ENCODE data around the gene CASP7. TPM values are rescaled to one million over a fixed set of nuclear protein-coding genes. Genes with fewer than 3 reads are reported as not detected.

CASP7 gene
- total RNA-seq, 6 experiments from 2014 or later, result 16.9 to 20.0 (median 18.9) TPM

GRCh38 chr10:113754768-113755167 is 75.1 kb downstream of the CASP7 start:
- Mint-ChIP-seq H3K4me3 (no peak overlapping the region), H3K36me3 (ENCODE audit: low read depth) (no peaks in the 10 kb centered on the region)

GRCh38 chr10:113756940-113757543 is 77.3 kb downstream of the CASP7 start:
- H3K27me3 Mint-ChIP-seq (ENCODE audit: insufficient read depth), result peaks cover 16% of the 10 kb centered on the region
- no peak for DNase-seq
- TF ChIP-seq CTCF (IDR thresholded peaks at IDR 0.05), result no peak
- H3K4me3 Mint-ChIP-seq, result no peak overlapping the region
- H3K27ac Mint-ChIP-seq, result no peak overlapping the region
- H3K4me1 Mint-ChIP-seq (ENCODE audit: low read depth), result peaks cover 12% of the 10 kb centered on the region
- no peaks in the 10 kb centered on the region for H3K9me3 Mint-ChIP-seq
- no peaks in the 10 kb centered on the region for H3K36me3 Mint-ChIP-seq (ENCODE audit: low read depth)

More at GRCh38 chr10:113754768-113755167, 75.1 kb downstream of the CASP7 start:
- no peak for DNase-seq
- Mint-ChIP-seq H3K4me1 (ENCODE audit: low read depth) (peaks cover 26% of the 10 kb centered on the region), H3K9me3 (no peaks in the 10 kb centered on the region), H3K27ac (no peak overlapping the region), H3K27me3 (ENCODE audit: insufficient read depth) (peaks cover 11% of the 10 kb centered on the region)
- no peak for TF ChIP-seq CTCF (IDR thresholded peaks at IDR 0.05)

GRCh38 chr10:113762083-113762482 is 82.4 kb downstream of the CASP7 start:
- H3K27me3 Mint-ChIP-seq (ENCODE audit: insufficient read depth), result peaks cover 18% of the 10 kb centered on the region
- no peak for TF ChIP-seq CTCF (IDR thresholded peaks at IDR 0.05)
- no peaks in the 10 kb centered on the region for H3K36me3 Mint-ChIP-seq (ENCODE audit: low read depth)
- no peak for DNase-seq
- no peak overlapping the region for H3K4me3 Mint-ChIP-seq
- H3K9me3 Mint-ChIP-seq, result no peaks in the 10 kb centered on the region
- H3K27ac Mint-ChIP-seq, result no peak overlapping the region
- no peaks in the 10 kb centered on the region for H3K4me1 Mint-ChIP-seq (ENCODE audit: low read depth)

- no peaks in the 10 kb centered on the region for H3K36me3 Mint-ChIP-seq (ENCODE audit: low read depth)
- H3K9me3 Mint-ChIP-seq, result no peaks in the 10 kb centered on the region
- H3K4me1 Mint-ChIP-seq (ENCODE audit: low read depth), result no peaks in the 10 kb centered on the region
- peaks cover 26% of the 10 kb centered on the region for H3K27me3 Mint-ChIP-seq (ENCODE audit: insufficient read depth)
- no peak overlapping the region for H3K27ac Mint-ChIP-seq
- no peak for TF ChIP-seq CTCF (IDR thresholded peaks at IDR 0.05)
- H3K4me3 Mint-ChIP-seq, result no peak overlapping the region
- DNase-seq, result no peak
Observed at GRCh38 chr10:113764582-113764981, 84.9 kb downstream of the CASP7 start.

- no peak for DNase-seq
- Mint-ChIP-seq H3K4me3 (no peak overlapping the region), H3K9me3 (no peaks in the 10 kb centered on the region), H3K27me3 (ENCODE audit: insufficient read depth) (peaks cover 28% of the 10 kb centered on the region), H3K4me1 (ENCODE audit: low read depth) (no peaks in the 10 kb centered on the region), H3K36me3 (ENCODE audit: low read depth) (no peaks in the 10 kb centered on the region), H3K27ac (no peak overlapping the region)
- no peak for TF ChIP-seq CTCF (IDR thresholded peaks at IDR 0.05)
Observed at GRCh38 chr10:113765910-113766309, 86.2 kb downstream of the CASP7 start.

Data from HFFc6 (cell line).